T-helper 9 cell (primary cell): Measurements from ENCODE around the gene LSM14B.

Experiments
- DNase-seq: peaks from one replicate; pipeline ENCODE4 v3.0.0-alpha.2; 2020

The LSM14B gene

GRCh38 chr20:62133051-62133845, 11.0 kb downstream of the LSM14B start:
- no peak for DNase-seq

GRCh38 chr20:62133864-62134263, 11.6 kb downstream of the LSM14B start:
- DNase-seq = no peak

- DNase-seq = no peak
Measured at GRCh38 chr20:62134735-62135231, 12.5 kb downstream of the LSM14B start.

GRCh38 chr20:62135573-62136266, 13.4 kb downstream of the LSM14B start:
- no peak for DNase-seq

- peak; percentile 63 for DNase-seq
Measured at GRCh38 chr20:62136283-62137091, 14.2 kb downstream of the LSM14B start.

- no peak for DNase-seq
Measured at GRCh38 chr20:62137092-62137384, 14.8 kb downstream of the LSM14B start.

GRCh38 chr20:62137478-62138203, 15.4 kb downstream of the LSM14B start:
- DNase-seq = no peak

GRCh38 chr20:62138204-62138543, 15.9 kb downstream of the LSM14B start:
- DNase-seq = no peak

GRCh38 chr20:62138912-62139311, 16.6 kb downstream of the LSM14B start:
- DNase-seq = no peak

- DNase-seq = no peak
Measured at GRCh38 chr20:62139636-62140035, 17.4 kb downstream of the LSM14B start.

GRCh38 chr20:62141043-62141396, 18.7 kb downstream of the LSM14B start:
- DNase-seq = no peak

GRCh38 chr20:62141397-62142251, 19.3 kb downstream of the LSM14B start:
- peak; percentile 13 for DNase-seq

- DNase-seq = no peak
Measured at GRCh38 chr20:62142252-62143080, 20.2 kb downstream of the LSM14B start.

GRCh38 chr20:62143081-62143956, 21.0 kb downstream of the LSM14B start, which contains the start of the genes PSMA7 and SS18L1:
Gene PSMA7 (minus strand): TSS chr20:62143394. CDS start chr20:62143303, 91 bp downstream.
Gene SS18L1 (plus strand): TSS chr20:62143769. CDS start chr20:62143821, 52 bp downstream.
- DNase-seq = peak; percentile 78

- peak; percentile 11 for DNase-seq
Measured at GRCh38 chr20:62143957-62144825, 21.9 kb downstream of the LSM14B start.

GRCh38 chr20:62145688-62146018, 23.4 kb downstream of the LSM14B start:
- no peak for DNase-seq

GRCh38 chr20:62146019-62146755, 23.9 kb downstream of the LSM14B start:
- no peak for DNase-seq

GRCh38 chr20:62147125-62147524, 24.9 kb downstream of the LSM14B start:
- DNase-seq = no peak
